GM21786 (cell line): ENCODE results near the gene RPS19BP1.

Experiments used
- ATAC-seq: cut with Tn5 transposase; IDR thresholded peaks from one replicate; pipeline ENCODE4 v1.9.1; 2021; ENCODE audit not compliant: unreplicated experiment

The RPS19BP1 gene

DNA sequence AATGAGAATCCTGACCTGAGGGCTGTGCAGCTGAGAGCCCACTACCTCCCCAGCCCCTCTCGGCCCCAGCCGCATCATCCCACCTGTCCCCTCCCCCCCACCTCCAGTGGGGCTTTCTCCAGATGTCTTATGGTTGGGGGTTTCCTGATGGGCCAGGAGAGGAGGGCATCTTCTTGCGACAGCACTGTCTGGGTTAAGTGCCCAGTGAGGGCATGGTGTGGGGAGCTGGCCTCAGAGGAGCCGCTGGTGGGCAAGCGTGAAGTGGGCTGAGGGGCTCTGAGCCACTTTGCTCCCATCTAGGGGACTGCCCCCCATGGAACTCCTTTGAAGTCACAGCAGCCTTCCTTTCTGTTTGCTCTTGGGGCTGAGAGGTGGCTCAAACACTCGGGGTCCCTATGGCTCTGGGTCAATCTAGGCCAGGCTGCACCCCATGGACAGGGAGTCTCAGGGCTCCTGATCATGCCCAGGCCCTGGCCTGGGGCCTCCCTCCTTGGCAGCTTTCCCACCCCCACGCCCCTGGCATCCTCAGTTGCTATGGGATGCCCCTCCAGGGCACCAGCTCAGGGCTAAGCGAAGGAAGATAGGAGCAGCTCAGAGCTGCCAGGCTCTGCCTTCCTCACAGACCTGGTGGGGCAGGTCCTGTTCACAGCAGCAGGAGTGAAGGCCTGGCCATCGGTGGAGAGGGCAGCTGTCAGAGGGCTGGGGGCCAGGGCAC is 41.4 kb downstream of the RPS19BP1 start:
- ATAC-seq = no peak

- ATAC-seq = no peak
These were observed 42.3 kb downstream of the RPS19BP1 start for GRCh38 chr22:39490135-39490798.

DNA sequence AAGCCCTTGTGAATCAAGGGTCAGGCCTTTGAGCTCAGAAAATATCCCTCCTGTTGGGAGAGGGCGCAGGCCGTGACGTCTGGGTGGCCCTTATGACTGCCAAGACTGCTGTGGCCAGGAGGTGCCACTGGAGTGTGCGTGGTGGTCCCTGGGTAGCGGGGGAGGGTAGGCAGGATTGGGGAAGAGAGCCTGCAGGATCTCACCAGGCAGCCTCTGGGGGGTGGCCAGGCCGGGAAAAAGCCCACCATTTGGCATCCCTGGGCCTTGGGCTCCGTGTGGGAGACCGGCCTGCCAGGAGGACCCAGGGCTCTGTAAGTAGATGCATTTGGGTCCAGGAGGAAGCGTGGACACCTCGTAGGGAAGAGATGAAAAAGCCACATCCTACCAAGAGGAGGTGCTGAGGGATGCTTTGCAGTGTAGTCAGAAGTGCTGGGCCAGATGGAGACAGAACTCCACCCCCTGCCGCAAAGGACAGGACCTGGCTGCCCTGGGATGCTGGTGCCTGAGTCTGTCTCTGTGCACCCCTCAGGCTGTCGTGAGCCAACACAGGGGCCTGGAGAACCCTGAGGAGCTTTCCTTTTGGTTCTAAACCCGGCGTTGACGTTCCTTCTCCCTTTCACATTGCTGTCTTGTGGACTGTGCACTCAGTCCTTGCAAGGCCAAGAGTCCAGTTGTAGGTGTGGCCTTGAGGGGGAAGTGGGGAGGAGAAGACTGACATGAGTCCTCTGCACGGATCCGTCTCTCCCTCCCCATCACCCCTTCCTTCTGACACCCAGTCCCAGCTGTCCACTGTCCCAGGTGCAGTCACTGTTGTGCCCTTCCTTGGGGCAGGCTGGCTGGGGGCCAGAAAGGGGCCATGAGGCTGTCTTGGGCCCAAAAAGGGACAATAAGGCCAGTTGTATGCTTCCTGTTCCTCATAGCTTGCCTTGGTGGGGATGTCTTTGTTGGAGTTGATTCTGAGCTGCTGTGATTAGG is 43.2 kb downstream of the RPS19BP1 start:
- no peak for ATAC-seq

- ATAC-seq = no peak
These were observed 43.9 kb downstream of the RPS19BP1 start for GRCh38 chr22:39488563-39489083.

- ATAC-seq = no peak
These were observed 44.6 kb downstream of the RPS19BP1 start for GRCh38 chr22:39487826-39488520.

GRCh38 chr22:39486951-39487825 is 45.4 kb downstream of the RPS19BP1 start:
- no peak for ATAC-seq

DNA sequence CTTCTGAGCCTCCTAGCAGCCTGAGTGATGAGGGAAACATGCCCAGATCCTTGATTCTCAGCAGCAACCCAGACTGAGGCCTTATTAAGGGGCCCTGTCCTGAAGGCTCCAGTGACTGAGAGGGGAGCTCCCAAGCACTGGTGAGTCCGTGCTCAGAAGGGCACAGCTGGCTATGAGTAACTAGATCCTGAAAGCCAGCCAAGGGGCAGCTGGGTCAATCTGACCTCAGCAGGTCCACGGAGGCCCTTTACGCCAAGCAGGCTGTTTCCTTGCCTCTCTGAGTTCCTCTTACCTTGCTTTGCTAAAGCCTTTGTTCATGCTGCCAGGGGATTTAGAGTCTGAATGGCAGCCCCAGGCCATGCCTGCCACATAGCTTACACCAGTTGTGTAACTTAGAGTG is 49.8 kb downstream of the RPS19BP1 start:
- no peak for ATAC-seq

GRCh38 chr22:39481595-39481994 is 51.0 kb downstream of the RPS19BP1 start:
- ATAC-seq = no peak

DNA sequence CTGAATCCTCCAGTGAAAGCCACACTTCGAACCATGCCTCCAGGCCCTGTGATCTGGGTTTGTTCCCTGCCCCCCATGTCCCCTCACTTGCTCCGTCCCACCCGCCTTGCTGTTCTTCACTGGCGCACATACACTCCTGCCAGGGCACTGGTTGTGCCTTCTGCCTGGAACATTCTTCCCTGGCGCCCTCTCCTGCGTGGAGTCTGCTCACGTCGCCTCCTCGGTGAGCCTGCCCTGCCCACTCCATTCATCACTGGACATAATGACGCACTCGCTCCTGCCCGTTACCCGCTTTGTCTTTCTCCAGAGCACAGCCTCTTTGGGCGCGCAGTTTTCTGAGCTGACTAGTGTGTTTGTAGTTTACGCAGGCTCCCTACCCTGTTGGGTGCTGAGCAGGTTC is 51.5 kb downstream of the RPS19BP1 start:
- no peak for ATAC-seq

- no peak for ATAC-seq
These were observed 52.0 kb downstream of the RPS19BP1 start for GRCh38 chr22:39480557-39480956.

DNA sequence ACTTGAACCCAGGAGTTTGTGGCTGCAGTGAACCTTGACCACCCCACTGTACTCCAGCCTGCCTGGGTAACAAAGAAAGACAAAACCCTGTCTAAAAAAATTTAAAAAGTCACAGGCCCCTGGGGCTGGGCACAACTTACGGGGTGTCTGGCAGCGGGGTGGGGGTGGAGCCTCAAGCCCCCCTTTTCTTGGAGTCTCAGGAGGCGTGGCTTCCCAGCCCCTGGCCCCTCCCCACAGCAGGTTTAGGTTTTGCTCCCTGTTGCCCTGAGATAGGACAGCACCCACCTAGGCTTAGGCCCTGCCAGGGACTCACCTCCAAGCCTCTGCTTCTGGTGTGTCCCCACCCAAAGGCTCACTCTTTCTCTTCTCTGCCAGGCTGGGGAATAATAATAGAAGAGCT is 53.3 kb downstream of the RPS19BP1 start:
- no peak for ATAC-seq
